ENCODE results near the gene KRT77.
"Not testable (repeated sequence)": the region's sequence is repeated elsewhere in the genome, so short reads cannot be mapped to it uniquely, and the experiment has no call there.

KRT77 gene

DNA sequence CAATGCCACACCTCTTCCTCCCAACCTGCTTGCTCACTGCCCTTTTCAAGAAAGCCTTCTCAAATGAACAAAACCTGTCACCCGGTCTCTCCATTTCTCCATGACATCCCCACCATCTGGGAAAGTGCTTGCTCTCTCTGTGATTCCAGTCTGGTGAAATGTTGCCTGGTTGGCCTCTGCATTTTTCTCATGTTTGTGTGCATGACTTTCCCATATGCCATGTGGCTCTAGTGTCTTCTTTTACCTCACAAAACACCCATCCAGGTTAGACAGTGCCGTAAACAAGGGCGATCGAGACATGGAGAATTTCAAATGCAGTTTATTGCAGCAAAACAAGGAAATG, 28.9 kb downstream of the KRT77 start:
- DNase-seq = no peak

DNA sequence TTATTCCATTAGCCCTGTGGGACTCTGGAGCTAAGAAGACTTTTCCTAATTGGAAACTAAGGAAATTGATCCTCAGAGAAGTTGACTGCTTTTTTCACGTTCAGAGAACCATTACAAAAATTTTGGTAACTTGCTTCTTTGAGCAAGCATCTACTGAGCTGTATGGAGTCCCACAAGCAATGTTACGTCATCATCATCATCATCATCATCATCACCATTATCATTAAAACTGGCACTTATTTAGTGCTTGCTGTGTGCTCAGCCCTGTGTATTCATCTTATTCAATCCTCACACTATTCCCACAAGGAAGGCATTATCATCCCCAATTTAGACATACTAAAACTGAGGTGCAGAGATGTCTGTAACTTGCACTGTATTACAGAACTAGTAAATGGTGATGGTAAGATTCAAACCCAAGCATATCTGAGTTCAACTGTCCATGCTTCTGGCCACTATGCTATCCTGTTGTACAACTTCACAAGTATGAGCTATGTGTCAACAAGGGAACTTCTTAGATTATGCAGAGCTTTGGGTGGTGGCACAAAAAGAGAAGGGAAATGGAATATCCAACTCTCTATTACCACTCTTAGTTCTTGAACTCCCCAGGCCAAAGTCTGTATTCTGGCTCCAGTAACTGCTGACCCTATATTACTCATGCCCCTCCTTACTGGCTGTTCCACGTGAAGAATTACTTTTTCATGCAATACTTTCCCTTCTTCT, 29.5 kb downstream of the KRT77 start:
- DNase-seq = no peak

DNA sequence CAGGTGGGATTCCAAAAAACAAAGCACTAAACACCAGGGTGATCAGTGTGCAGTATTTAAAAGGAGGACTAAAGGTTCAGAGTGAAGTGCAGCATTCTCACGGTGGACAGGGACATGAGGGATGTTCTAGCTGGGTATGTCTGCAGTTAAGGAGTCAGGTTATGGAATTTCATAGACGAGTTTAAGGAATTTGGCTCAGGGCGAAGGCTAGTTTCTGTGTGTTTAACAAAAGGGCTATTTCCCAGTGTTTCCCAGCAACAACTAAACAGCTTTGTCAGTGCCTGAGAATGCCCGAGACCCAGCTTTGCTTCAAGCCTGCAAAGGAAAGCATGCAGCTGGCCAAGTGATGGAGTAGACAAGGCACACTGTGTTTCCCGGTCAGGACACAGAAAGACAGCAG, 30.1 kb downstream of the KRT77 start:
- no peak for DNase-seq

DNA sequence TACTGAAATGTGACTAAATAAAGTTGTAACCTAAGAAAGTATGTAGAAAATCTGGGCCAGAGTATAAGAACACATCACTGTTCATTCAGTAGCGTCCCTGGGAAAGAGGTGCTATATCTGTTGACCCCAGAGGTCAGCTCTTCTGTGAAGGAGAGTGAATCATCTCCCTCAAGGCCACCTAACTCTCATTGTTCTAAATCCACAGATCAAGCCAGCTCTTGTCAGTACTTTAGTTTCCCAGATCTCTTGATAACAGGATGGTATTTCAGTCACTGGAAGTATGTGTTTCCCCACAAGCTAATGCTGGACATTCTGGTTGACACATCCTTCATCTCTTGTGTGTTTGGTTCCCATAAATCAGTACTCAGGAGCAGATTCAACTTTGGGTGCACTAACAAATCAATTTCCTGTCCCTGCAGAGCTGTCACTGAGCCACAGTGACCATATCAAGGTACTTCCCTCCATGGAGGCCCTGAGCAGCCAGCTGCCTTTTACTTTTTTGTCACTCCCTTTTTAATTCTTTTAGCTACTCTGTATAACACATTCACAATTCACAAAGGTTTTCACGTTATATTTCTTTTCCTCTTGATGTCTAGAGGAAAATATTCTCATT, 30.9 kb downstream of the KRT77 start:
- no peak for DNase-seq

DNA sequence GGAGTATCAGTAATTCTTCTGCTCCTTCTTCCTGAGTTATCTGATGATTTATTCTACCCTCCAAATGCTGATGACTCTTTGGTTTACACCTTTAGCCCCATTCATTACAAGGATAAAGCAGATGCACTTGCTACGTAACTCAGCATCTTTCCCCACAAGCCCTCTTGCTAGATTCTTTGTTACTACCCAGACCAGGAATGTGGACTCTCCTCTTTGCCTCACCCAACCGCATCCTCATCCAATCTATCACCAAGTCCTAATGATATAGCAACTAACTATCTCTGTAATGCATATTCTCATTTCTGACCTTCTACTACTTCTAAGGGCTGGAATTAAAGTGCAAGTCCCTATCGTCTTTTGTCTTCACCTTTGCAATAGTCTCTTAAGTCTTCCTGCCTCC, 32.4 kb downstream of the KRT77 start:
- no peak for DNase-seq

DNA sequence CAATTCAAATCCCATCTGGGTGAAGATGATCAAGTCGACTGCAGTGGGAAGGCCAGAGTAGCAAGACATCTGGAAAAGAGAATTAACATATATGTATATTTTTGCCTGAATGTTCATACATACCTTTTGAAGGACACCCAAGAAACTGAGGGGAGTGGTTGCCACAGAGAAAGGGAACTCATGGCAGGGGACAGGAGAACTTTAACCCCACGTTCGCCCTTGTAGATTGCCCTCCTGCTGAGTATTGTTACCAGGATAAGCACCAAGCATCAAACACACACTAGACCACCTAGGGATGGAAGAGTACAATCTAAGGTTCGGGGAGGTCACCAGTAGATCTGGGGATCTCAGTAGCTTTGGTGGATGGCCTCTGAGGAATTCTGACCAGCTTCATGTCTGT, 32.8 kb downstream of the KRT77 start:
- DNase-seq = no peak

DNA sequence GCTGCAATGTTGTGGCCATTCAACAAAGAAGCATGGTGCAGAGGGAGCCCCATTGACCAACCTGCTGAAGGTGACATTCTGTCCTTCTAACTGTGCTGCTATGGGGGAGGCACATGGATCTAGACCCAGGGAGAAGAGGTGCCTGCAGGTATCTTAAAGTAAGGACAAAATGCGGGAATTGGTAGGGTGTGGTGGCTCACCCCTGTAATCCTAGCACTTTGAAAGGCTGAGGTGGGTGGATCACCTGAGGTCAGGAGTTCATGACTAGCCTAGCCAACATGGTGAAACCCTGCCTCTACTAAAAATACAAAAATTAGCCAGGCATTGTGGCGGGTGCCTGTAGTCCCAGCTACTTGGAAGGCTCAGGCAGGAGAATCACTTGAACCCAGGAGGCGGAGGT, 33.4 kb downstream of the KRT77 start:
- DNase-seq = not testable (repeated sequence)

DNA sequence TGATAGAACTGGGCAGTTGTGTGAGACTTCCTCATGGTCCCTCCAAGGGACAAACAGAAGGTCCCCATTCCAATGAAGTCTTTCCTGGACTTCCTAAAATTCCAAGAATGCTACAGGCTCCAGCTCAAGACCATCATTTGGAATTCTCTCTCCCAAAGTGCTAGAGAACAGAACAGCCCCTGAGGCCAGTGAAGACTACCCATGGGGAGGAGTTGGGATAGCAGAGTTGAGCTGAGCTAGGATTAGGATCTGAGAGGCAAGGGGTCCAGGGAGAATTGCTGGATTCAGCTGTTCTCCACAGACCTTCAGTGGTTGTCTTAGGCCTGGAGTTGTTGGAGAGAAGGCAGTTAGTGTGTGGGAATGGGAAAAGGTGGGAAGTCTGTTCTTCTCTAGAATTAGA, 33.9 kb downstream of the KRT77 start:
- no peak for DNase-seq

DNA sequence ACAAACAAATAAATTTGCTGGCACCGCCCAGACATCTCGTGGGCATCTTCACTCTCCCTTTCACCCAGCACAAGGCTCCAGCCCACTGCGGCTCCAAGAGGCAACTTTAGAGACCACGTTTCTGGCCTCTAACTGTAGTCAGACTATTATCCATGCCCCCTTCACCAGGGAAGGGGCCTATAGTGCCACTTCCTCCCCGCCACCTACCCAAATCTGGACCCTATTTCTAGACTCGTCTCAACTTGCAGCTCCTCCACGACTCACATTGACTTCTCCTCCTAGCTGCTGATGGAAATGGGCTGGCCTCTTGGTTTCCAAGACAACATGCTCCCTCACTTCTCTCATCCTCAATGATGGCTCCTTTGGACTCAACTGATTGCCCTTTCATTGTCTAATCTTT, 35.4 kb downstream of the KRT77 start:
- DNase-seq = no peak

DNA sequence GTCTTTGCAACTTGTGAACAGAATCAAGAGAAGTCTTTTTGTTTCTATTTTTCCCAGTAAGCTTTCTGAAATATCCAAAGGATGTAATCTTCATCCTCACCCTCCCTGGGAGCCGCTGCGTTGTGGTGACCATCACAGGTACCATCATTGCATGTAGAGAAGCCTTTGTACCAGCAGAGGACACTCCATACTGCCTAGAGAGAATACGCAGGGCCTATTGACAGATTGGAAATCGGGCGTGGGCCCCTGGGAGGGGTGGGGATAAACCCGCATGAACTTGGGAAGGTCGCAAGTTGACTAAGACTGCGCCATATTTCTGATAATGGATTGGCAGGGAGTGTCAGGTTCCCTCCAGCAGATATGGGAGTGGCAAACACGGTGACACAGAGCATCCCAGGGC, 35.8 kb downstream of the KRT77 start:
- no peak for DNase-seq

DNA sequence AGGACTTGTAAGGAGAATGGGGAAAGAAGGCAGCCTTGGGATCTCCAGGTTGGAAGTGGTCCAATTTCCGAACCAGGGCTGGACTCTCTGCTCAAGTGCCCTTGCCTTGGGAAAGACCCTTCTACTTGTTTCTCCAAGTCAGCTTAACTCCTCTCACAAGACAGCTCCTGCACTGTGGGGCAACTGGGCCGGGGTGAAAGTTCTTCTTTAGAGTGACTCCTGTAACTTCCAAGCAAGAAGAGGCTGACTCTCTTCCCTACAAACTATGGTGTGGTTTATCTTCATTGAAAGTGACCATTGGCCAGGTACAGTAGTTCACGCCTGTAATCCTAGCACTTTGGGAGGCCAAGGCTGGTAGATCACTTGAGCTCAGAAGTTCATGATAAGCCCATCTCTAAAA, 36.9 kb downstream of the KRT77 start:
- no peak for DNase-seq

DNA sequence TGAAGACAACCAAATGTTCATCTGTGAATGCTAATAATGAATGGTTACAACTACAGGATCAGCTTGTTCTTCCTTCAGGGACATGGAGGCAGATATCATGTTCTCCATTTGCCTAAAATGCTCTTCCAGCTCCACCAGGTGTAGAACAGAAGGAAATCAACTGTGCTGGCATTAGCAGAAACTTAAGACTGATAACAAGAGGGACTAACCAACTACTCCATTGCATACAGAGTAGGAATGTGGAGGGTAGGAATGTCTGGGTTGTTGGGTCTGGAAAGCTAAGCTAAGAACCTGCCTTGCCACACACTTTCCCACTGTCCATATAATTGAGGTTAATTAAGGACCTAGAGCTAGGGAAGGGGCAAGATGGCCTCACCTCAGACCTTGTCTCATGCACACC, 39.9 kb downstream of the KRT77 start:
- no peak for DNase-seq

DNA sequence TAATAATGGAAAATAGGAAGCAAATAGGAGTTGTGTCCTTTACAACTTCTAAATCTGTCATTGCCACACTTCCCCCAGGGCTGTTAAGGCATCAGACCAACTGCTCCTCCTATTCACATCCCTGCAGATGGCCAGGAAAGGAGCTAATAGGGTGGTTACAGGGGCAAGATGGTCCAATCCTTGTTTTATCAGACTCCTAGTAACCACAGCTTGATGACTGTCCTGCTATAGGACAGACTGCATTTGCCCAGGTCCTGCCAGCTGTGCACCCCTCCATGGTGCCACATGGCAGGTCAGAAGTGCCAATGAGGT, 40.5 kb downstream of the KRT77 start:
- no peak for DNase-seq

DNA sequence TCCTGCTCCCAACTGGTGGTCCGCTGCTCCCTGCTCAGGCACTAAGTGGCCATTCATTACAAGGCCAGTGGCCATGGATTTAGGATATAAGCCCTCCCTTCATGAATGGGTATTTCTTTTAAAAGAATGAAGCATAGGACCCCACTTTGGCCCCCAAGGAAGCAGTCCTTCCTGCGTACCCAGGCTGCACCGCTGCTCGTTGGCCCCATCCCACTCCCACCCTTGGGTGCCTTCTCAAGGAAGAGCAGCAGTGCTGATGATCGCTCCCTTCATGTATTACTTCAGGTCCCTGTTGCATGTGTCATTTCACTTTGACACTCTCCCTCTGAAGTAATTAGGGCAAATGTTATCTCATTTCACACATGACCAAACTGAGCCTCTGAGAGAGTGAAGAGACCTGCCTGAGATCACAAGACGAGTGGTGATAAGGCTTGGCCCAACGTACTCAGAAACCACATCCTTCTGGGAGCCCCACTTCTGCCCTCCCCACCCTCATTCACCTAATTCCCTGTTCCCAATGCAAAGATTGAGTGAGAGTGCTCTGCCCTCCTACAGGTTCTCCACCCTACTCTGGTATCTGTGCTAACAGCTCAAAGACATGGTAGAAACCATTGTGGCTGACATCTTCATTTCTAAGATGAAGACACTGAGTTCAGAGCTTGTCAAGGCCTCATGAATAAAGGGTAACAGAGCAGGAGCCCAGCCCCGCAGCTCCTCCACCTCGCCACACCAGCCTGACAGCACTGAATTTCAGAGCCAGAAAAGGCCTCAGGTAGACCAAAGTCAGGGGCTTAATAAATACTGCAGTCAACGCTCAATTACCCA, 41.0 kb downstream of the KRT77 start:
- DNase-seq = no peak

DNA sequence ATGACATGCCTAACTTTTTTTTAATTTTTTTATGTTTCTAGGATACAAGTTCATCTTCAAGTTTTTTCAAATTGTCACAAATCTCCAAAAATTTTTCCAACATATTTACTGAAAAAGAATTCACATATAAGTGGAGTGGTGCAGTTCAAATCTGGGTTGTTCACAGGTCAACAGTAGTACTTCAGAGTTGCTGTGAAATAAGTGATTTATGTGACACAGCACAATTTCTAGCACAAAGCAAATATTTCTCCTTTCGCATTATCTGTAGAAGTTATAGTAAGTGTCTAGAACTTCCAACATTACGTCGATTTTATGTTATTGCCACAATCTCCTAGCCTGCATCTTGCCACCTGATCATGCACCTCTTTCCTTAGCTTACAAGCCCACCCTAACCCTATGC, 41.7 kb downstream of the KRT77 start:
- DNase-seq = no peak

DNA sequence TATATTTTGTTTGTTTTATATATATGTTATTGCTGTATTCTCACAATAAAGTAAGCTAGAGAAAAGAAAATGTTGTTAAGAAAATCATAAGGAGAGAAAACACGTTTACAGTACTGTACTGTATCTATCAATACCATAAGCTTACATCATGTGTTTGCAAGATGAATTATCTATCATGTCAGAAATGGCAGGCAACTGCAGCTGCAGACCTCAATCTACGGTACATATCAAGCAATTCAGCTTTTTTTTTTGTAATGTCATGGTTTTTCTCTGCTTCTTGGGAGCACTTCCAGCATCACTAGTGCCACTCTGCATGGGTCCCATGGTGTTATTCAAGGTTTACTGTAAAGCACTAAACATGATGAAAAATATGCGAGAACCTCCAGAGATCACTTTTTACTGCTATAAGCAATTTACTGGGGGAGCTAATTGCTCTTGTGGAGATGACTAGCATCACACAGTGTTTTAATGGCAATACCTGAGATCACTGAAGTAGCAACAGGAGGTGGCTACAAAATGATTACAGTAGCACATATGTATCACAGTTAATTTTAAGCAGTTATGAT, 42.3 kb downstream of the KRT77 start:
- DNase-seq = no peak

DNA sequence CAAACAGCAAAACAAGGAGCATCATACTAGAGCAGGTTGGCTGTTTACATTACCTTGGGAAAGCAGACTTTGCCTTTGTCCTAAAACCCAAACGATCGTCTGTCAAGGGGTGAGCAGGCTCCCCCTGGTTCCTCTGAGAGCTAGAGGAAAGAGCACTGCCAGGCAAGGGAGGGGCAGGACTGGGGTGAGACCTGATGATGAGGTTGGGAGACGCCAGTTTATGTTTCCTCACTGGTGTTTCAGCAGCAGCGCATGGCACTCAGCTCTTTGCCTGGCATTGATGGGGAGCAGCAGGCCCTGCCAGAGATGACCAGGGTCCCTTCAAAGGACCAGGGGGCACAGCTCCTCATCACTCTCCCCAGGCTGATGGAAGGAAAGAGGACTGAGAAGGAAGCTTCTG, 43.4 kb downstream of the KRT77 start:
- no peak for DNase-seq

DNA sequence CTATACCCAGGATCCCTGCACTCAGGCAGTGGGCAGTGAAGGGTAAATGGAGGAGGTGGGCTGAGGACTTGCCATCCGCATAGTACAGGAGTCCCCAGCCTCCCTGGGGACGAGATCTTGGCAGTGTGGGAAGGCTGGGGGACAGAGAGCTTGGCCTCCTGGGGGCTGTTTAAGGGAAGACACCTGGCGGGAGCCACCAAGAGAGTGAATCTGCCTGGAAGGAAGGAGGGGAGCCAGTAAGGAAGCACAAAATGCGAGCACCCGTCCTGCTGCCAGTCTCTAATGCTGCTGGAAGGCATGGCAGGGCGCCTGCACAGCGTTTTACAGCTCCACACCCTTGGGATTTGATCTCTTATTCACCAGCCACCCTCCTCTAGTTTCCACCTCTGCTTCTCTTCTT, 43.9 kb downstream of the KRT77 start:
- DNase-seq = no peak

DNA sequence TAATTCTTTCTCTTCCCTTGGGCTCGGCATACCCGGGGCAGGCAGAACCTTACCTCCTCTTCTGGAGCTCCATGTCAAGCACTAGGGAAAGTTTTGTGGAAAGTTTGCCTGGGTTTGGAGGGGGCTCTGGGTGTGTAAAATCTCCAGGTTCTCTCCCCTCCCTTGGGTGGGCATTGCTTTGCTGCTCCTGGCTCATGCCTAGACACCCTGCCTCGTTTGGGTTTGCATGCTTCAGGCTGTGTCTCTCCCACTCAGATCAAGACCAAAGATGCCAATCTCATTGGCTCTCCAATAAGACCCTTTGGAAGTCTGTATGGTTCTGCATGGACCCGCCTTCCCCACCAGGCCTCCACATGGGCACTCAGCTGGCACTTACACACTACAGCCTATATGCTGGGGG, 45.1 kb downstream of the KRT77 start:
- no peak for DNase-seq

DNA sequence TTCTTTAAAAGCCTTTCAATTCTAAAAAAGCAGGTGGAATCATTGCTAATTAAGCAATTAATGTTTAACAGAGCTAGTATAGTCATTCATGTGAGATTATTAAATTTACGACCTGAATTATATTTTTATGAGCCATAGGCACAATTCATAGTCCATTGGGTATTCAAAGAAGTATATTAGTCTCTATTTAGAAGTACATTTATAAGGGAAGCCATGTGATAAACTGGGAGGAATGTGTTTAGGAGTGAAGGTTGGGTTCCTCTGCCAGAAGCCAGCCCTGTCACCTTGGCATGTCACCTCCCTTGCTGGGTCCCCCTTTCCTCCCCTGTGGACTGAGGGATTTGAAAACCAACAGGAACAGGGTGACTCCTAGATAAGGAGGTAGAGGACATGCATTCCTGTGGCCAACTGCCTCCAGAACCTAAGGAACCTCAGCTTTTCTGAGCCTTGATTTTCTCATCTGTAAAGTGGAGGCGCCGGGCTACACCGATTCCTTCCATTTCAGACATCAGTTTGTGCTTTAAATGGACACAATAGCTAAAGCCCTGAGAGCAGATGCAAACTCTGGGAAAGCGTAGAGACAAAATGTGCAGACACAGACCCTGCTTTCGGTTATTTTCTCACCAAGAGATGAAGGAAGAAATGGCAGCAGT, 45.9 kb downstream of the KRT77 start:
- no peak for DNase-seq

DNA sequence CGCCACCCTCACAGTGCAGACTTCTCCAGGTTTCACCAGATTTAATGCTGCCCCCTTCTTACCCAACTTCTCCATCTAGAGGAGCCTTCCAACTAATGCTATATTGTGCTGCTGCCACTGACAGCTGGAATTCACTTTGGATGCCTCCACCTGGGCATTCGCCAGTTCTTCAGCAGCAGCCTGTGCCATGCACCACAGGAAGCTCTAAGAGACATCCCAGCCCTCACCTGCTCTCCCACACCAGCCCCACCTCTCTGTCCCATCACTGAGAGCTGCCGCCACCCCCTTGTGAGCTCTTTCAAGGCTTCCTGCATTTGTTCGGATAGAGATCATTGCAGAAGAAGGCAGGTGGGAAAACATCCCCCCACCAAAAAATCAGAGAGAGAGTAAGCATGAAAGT, 46.7 kb downstream of the KRT77 start:
- no peak for DNase-seq

DNA sequence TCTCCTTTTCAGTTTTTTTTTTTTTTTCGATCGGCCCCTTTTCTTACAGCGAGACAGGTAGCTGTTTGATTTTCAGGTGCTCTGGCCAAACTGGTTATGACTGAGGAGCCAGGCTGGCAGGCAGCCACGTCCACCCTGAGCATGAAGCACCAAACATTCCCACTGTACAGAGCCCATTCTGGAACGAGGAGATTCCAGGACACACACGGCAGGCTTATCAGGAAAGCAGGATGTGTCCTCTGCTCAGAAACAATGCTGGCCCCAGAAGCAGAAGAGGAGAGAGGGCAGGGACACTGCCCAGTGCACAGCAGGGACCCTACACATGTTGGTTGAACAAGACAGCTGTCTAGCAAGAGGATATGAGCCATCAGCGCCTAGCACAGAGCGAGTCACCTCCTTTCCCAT, 47.6 kb downstream of the KRT77 start:
- DNase-seq = no peak

DNA sequence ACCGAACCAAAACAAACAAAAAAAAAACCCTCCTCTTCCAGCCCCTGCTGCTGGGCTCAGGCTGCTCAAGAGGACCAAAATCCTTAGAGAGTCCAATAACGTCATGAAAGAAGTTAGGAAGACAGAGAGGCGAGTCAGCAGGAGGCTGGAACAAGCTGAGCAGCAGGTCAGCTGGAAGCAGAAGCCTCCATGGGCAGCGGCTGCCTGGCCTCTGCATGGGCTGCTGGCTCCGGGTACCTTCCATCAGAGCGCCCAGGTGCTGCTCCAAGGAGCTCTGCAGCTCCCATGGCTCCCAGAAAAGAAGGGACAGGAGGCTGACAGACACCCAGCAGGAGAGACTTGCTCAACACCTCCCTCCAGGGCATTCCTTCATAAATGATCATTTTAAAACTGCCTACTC, 48.1 kb downstream of the KRT77 start:
- no peak for DNase-seq
